GM18508 (cell line): ENCODE results near the gene EPS15.
"Not testable (repeated sequence)": the region's sequence is repeated elsewhere in the genome, so short reads cannot be mapped to it uniquely, and the experiment has no call there.

Experiments used
- ATAC-seq: cut with Tn5 transposase; IDR thresholded peaks from one replicate; pipeline ENCODE4 v1.9.1; 2021; ENCODE audit warnings: moderate number of reproducible peaks; ENCODE audit not compliant: insufficient read depth, unreplicated experiment

Gene EPS15

GRCh38 chr1:51519048-51519864 is at the start of gene EPS15:
Gene EPS15, minus strand, starts transcription at chr1:51519266. Its CDS starts 35 bp downstream, at chr1:51519231.
- ATAC-seq = no peak

GRCh38 chr1:51568231-51568935 is 49.3 kb upstream of the EPS15 start:
- ATAC-seq = no peak

- no peak for ATAC-seq
Observed at GRCh38 chr1:51567653-51568052, 48.6 kb upstream of the EPS15 start.

- no peak for ATAC-seq
Observed at GRCh38 chr1:51566260-51566659, 47.2 kb upstream of the EPS15 start.

- ATAC-seq = no peak
Observed at GRCh38 chr1:51565009-51565408, 45.9 kb upstream of the EPS15 start.

- ATAC-seq = no peak
Observed at GRCh38 chr1:51564124-51564523, 45.1 kb upstream of the EPS15 start.

- ATAC-seq = no peak
Observed at GRCh38 chr1:51561702-51562101, 42.6 kb upstream of the EPS15 start.

- ATAC-seq = not testable (repeated sequence)
Observed at GRCh38 chr1:51560895-51561294, 41.8 kb upstream of the EPS15 start.

GRCh38 chr1:51560034-51560433 is 41.0 kb upstream of the EPS15 start:
- ATAC-seq = no peak

GRCh38 chr1:51559501-51559900 is 40.4 kb upstream of the EPS15 start:
- no peak for ATAC-seq

- ATAC-seq = no peak
Observed at GRCh38 chr1:51559064-51559500, 40.0 kb upstream of the EPS15 start.

GRCh38 chr1:51558375-51558924 is 39.4 kb upstream of the EPS15 start:
- ATAC-seq = no peak

- no peak for ATAC-seq
Observed at GRCh38 chr1:51557168-51557567, 38.1 kb upstream of the EPS15 start.

GRCh38 chr1:51555866-51556619 is 37.0 kb upstream of the EPS15 start:
- ATAC-seq = no peak

- no peak for ATAC-seq
Observed at GRCh38 chr1:51553911-51554310, 34.8 kb upstream of the EPS15 start.

- ATAC-seq = no peak
Observed at GRCh38 chr1:51552929-51553807, 34.1 kb upstream of the EPS15 start.

- ATAC-seq = no peak
Observed at GRCh38 chr1:51551848-51552296, 32.8 kb upstream of the EPS15 start.

- no peak for ATAC-seq
Observed at GRCh38 chr1:51551081-51551480, 32.0 kb upstream of the EPS15 start.

GRCh38 chr1:51549901-51550300 is 30.8 kb upstream of the EPS15 start:
- ATAC-seq = no peak
